GM06990 (cell line): ENCODE data around the gene GABRG3.

ENCODE experiments used
- DNase-seq: peaks from one replicate; pipeline ENCODE4 v3.0.0-alpha.2; 2011; ENCODE audit not compliant: insufficient read length; ENCODE audit errors: extremely low read depth
- H3K27me3 ChIP-seq: replicated peaks from 2 replicates; pipeline ENCODE4 v1.6.0; 2011; ENCODE audit warnings: low read length; ENCODE audit not compliant: control insufficient read depth, insufficient read depth
- H3K36me3 ChIP-seq: 2 replicates; pipeline ENCODE4 v1.5.1; 2011; ENCODE audit warnings: low read length; ENCODE audit not compliant: control insufficient read depth, insufficient read depth
- H3K4me3 ChIP-seq: replicated peaks from 2 replicates; pipeline ENCODE4 v1.5.1; 2011; ENCODE audit warnings: low read depth, mild to moderate bottlenecking, control low read depth, low read length
- TF ChIP-seq, protein P1 (sequence below): IDR thresholded peaks from 2 replicates; pipeline ENCODE4 v1.5.1; 2011; ENCODE audit warnings: low read length, control low read depth, mild to moderate bottlenecking, inconsistent platforms; ENCODE audit not compliant: insufficient read depth, poor library complexity, severe bottlenecking

Gene GABRG3

DNA sequence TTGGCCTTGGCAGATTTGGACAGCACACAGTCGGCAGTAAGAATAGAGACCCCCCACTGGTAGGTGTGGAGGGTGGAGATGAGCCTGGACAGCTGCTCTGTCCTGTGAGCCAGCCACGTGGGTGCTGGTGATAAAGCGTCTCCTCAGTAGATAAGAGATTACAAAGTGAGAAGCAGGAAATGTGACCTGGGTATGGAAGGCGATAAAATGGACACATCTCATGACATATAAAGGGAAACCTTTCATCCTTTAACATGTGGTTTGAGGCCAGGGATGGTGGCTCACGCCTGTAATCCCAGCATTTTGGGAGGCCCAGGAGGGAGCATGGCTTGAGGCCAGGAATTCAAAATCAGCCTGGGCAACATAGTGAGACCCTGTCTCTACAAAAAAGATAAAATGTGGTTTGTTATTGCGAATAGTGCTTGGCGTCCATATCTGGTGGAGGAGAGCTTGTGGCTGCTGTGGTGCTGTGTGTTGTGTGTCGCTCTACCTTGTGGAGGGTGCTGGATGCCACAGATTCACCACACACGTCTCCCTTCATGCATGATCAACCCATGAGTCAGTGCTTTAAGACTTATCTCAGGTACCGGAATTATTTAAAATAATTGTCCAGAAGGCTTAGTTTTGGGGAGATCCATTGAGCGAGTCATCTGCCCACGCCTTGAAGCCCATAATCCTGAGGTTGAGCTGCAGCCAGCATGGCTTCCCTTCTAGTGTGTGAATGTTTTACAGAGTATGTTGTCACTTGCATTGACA, 157.0 kb downstream of the GABRG3 start:
- Histone ChIP-seq H3K27me3 (no peaks in the 10 kb centered on the region), H3K36me3 (no peaks in the 10 kb centered on the region), H3K4me3 (no peak overlapping the region)
- DNase-seq: no peak
- TF ChIP-seq, protein P1, sequence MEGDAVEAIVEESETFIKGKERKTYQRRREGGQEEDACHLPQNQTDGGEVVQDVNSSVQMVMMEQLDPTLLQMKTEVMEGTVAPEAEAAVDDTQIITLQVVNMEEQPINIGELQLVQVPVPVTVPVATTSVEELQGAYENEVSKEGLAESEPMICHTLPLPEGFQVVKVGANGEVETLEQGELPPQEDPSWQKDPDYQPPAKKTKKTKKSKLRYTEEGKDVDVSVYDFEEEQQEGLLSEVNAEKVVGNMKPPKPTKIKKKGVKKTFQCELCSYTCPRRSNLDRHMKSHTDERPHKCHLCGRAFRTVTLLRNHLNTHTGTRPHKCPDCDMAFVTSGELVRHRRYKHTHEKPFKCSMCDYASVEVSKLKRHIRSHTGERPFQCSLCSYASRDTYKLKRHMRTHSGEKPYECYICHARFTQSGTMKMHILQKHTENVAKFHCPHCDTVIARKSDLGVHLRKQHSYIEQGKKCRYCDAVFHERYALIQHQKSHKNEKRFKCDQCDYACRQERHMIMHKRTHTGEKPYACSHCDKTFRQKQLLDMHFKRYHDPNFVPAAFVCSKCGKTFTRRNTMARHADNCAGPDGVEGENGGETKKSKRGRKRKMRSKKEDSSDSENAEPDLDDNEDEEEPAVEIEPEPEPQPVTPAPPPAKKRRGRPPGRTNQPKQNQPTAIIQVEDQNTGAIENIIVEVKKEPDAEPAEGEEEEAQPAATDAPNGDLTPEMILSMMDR: no peak

DNA sequence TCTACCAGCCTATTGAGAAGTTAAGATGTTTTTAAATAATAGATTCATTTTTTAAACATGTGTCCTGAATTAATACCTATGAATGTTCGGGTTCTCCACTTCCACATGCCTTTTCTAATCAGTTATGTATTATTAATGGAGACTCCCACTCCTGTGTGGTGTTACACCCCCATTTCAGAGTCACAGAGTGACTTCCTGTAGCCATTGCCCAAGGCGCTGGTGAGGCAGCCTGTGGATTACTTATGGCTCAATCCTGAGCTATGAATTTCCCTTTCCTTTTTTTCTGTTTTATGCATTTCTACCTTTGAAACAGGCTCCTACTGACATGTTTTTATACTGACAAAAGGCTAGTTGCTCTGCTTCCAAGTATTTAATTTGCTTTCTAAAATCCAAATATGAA, 162.3 kb downstream of the GABRG3 start:
- H3K4me3 ChIP-seq: no peak overlapping the region
- H3K36me3 ChIP-seq: no peaks in the 10 kb centered on the region
- TF ChIP-seq, protein P1: no peak
- no peaks in the 10 kb centered on the region for H3K27me3 ChIP-seq
- DNase-seq: no peak

- no peaks in the 10 kb centered on the region for H3K36me3 ChIP-seq
- H3K27me3 ChIP-seq: no peaks in the 10 kb centered on the region
- H3K4me3 ChIP-seq: no peak overlapping the region
- DNase-seq: no peak
- TF ChIP-seq, protein P1: no peak
Observed at GRCh38 chr15:27134481-27134880, 163.5 kb downstream of the GABRG3 start.

DNA sequence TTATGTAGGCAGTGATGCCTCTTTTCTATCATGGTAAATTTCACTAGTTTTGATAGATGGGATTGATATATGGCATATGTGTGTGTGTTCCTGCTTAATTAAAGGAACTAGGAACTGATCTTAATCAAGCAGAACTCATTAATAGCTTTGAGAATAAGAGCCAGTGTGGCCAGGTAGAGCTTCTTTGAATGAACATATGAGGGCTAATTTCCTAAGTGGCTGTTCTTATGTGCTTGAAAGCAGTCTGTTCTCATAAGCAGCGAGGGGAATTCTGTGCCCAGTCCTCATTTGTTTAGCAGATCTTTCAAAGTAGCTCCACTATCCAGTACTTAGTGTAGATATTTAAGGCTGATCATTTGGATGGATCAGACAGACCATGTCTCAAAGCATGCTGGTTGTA, 164.2 kb downstream of the GABRG3 start:
- Histone ChIP-seq H3K4me3 (no peak overlapping the region), H3K27me3 (no peaks in the 10 kb centered on the region), H3K36me3 (no peaks in the 10 kb centered on the region)
- no peak for DNase-seq
- TF ChIP-seq, protein P1: no peak

DNA sequence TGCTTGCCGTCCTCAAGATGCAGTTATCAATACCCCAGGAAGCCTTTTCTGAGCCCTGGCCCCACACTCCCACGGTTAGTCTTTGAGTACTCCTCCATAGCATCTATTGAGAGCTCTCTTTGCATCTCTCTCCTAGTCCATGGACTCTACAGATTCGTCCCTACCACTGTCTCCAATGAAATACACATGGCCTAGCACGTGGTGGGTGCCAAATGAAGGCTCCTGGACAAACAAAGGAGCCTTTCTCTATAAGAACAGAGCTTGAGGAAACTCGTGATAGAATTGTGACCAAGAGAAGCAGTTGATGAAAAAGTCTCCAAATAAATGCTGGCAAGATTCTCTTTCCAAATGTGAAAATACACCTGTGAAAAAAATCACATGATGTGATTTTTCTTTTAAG, 166.1 kb downstream of the GABRG3 start:
- TF ChIP-seq, protein P1: no peak
- H3K36me3 ChIP-seq: no peaks in the 10 kb centered on the region
- H3K4me3 ChIP-seq: no peak overlapping the region
- no peak for DNase-seq
- no peaks in the 10 kb centered on the region for H3K27me3 ChIP-seq

GRCh38 chr15:27165590-27165989, 194.6 kb downstream of the GABRG3 start:
- H3K27me3 ChIP-seq: no peaks in the 10 kb centered on the region
- TF ChIP-seq, protein P1: no peak
- DNase-seq: no peak
- H3K4me3 ChIP-seq: no peak overlapping the region
- no peaks in the 10 kb centered on the region for H3K36me3 ChIP-seq
